Adrenal gland (tissue), 12 donors: ENCODE measurements around the gene GATAD2A. TPM values are rescaled to one million over a fixed set of nuclear protein-coding genes. Genes with fewer than 3 reads are reported as not detected.

Experiments used
- DNase-seq, 7 donors: peaks; one replicate each; pipeline ENCODE4 v3.0.0-alpha.2; 2019 to 2020
- H3K27ac ChIP-seq, 5 donors: fragments of 200-600 bp; sonication (generic) in 4 of 5; 1 replicate in 3 of 5; 2 replicates in 2 of 5; pipeline versions ENCODE4 v1.5.1 to v1.8.0; 2016 to 2020; ENCODE audit warnings: mild to moderate bottlenecking in 1 of 5
- H3K27me3 ChIP-seq: fragments of 200-600 bp; 2 replicates; pipeline ENCODE4 v1.8.0; 2021
- H3K36me3 ChIP-seq, 2 donors: fragments of 200-600 bp; replicated peaks in 1 of 2; 1 replicate in 1 of 2; 2 replicates in 1 of 2; pipeline versions ENCODE4 v1.5.1 to v1.8.0; 2018 to 2022
- H3K4me1 ChIP-seq, 2 donors: fragments of 200-600 bp; replicated peaks in 1 of 2; 1 replicate in 1 of 2; 2 replicates in 1 of 2; pipeline versions ENCODE4 v1.5.1 to v1.8.0; 2018 to 2021
- H3K4me3 ChIP-seq, 4 donors: fragments of 200-600 bp; sonication (generic) in 3 of 4; one replicate each; pipeline ENCODE4 v1.5.1; 2016 to 2018
- H3K9me3 ChIP-seq, 3 donors: fragments of 200-600 bp; sonication (generic) in 1 of 3; replicated peaks in 1 of 3; 1 replicate in 2 of 3; 2 replicates in 1 of 3; pipeline versions ENCODE4 v1.5.1 to v1.8.0; 2016 to 2021
- CTCF ChIP-seq, 6 experiments: fragments of 450-650 bp in 4 of 6; fragments of 200-600 bp in 2 of 6; sonication (generic) in 1 of 6; IDR thresholded peaks; 1 replicate in 5 of 6; 2 replicates in 1 of 6; pipeline versions ENCODE4 v1.5.1 to v1.8.0; 2016 to 2021; ENCODE audit warnings: antibody characterized with exemption in 6 of 6, mild to moderate bottlenecking in 2 of 6, moderate library complexity in 1 of 6
- POLR2A ChIP-seq, 2 donors: fragments of 450-650 bp; IDR thresholded peaks; one replicate each; pipeline ENCODE4 v1.6.1; 2017; ENCODE audit warnings: antibody characterized with exemption in 2 of 2, mild to moderate bottlenecking in 2 of 2, moderate library complexity in 1 of 2
- WGBS, 4 donors: extraction: QIAGEN DNeasy Blood & Tissue Kit in 2 of 4; methylation state at CpG; one replicate each; pipeline versions ENCODE4 v1.1.5 to v1.1.7; 2013 to 2017; 5-methylcytosine and 5-hydroxymethylcytosine counted together
- intact Hi-C, 2 donors: fragments of 100-400 bp; cut with DNase I; formaldehyde crosslinking; loops; one replicate each; pipeline versions ENCODE4 v1.14.1 to v1.15.0; 2022 to 2023
- polyA plus RNA-seq, 3 donors: library from polyadenylated mRNA; stranded (reverse); fragments of 200-250 nt in 2 of 3; fragments of 350-450 nt in 1 of 3; fragmentation: Illumina TruSeq in 1 of 3; extraction: RNeasy Lipid Tissue Mini Kit (QIAGEN cat#74804) in 1 of 3; gene quantifications; one replicate each; pipeline ENCODE4 v1.2.3, GENCODE V29; 2013 to 2014
- total RNA-seq, 9 donors: library from RNA; depleted of rRNA in 4 of 9; stranded (reverse); fragments of >200 nt in 4 of 9; fragments of 120-200 nt in 1 of 9; fragmentation: NEBNext Ultra II Directional in 1 of 9; extraction: Animal tissue kit (Norgen Biotek cat#: 25700) in 1 of 9; gene quantifications; one replicate each; pipeline versions ENCODE4 v1.1.0 to v1.2.4, GENCODE V29; 2013 to 2023
- donor health status: healthy with polysubstance abuse.
- donor health status: Bipolar disorder and iron deficiency.
- donor health status: DM: yes; HTN: yes; CAD: no.
- donor health status: DM: no; HTN: no; CAD: no.
- donor health status: DM: no; HTN: no; CAD: no.
- donor health status: DM: yes; HTN: yes; CAD: no.

GATAD2A gene
- total and polyA plus RNA-seq, 12 donors, result 17.0 to 125 (median 61.9) TPM

- WGBS, 4 donors, result 62 to 75% (median 67%) methylated on average over 10 to 14 of the region's 14 CpGs
- peaks cover 4% of the 10 kb centered on the region for H3K27me3 ChIP-seq
- H3K27ac ChIP-seq, result no peak overlapping the region
- peaks cover 0 to 2% of the 10 kb centered on the region in 2 donors for H3K36me3 ChIP-seq
- H3K9me3 ChIP-seq, result no peaks in the 10 kb centered on the region
- TF ChIP-seq POLR2A (IDR thresholded peaks at IDR 0.05) (no peak), CTCF (IDR thresholded peaks at IDR 0.05) (no peak)
- peaks cover 0 to 8% of the 10 kb centered on the region in 2 donors for H3K4me1 ChIP-seq
- intact Hi-C loops, result loop anchor here (2.0 to 5.0 kb wide), 2 partner anchors 110 to 424 kb away; partner anchors contain the start of gene GMIP (in 1 of the 2)
- DNase-seq, result no peak
- no peak overlapping the region for H3K4me3 ChIP-seq
Measured at GRCh38 chr19:19532806-19533701, 127.6 kb downstream of the GATAD2A start.

GRCh38 chr19:19533841-19534240 is 128.4 kb downstream of the GATAD2A start:
- no peaks in the 10 kb centered on the region for H3K36me3 ChIP-seq

GRCh38 chr19:19534556-19535265 is 129.2 kb downstream of the GATAD2A start:
- no peak for DNase-seq
- H3K4me1 ChIP-seq, result peaks cover 4 to 13% of the 10 kb centered on the region in 2 donors

More at GRCh38 chr19:19533841-19534240, 128.4 kb downstream of the GATAD2A start:
- Histone ChIP-seq H3K27me3 (peaks cover 12% of the 10 kb centered on the region), H3K4me1 (peaks cover 4 to 13% of the 10 kb centered on the region in 2 donors), H3K4me3 (no peak overlapping the region), H3K27ac (no peak overlapping the region), H3K9me3 (no peaks in the 10 kb centered on the region)
- no peak for TF ChIP-seq CTCF (IDR thresholded peaks at IDR 0.05)
- TF ChIP-seq POLR2A (IDR thresholded peaks at IDR 0.05), result no peak
- WGBS, 4 donors, result 89 to 92% (median 90%) methylated on average over 6 of the region's 6 CpGs
- intact Hi-C loops, result loop anchor here (2.0 to 5.0 kb wide), 2 partner anchors 109 to 423 kb away; partner anchors contain the start of gene GMIP (in 1 of the 2)
- no peak for DNase-seq

More at GRCh38 chr19:19534556-19535265, 129.2 kb downstream of the GATAD2A start:
- Histone ChIP-seq H3K27ac (no peak overlapping the region), H3K4me3 (no peak overlapping the region), H3K36me3 (no peaks in the 10 kb centered on the region), H3K9me3 (no peaks in the 10 kb centered on the region), H3K27me3 (peaks cover 17% of the 10 kb centered on the region)
- intact Hi-C loops, result loop anchor here in 1 of 2 donors (5.0 kb wide), 2 partner anchors 108 to 423 kb away; partner anchors contain the start of gene GMIP
- WGBS, 4 donors, result 83 to 86% (median 85%) methylated on average over 20 to 27 of the region's 27 CpGs
- TF ChIP-seq CTCF (IDR thresholded peaks at IDR 0.05) (no peak), POLR2A (IDR thresholded peaks at IDR 0.05) (no peak)
